ENCODE measurements around the gene DISP3. TPM values are rescaled to one million over a fixed set of nuclear protein-coding genes. Genes with fewer than 3 reads are reported as not detected.

The DISP3 gene
- polyA plus RNA-seq, 1 of the 3 experiments (the other 2 are of a cell fraction) = 0.08 TPM

- no peaks in the 10 kb centered on the region; a peak in 1 of 4 replicates for H3K4me1 ChIP-seq (ENCODE audit: control insufficient read depth in 1 of 2, insufficient read depth in 2 of 2, low read depth in 1 of 2, low read length in 1 of 2)
- no peak for DNase-seq
- no peak overlapping the region for H3K9ac ChIP-seq
- no peaks in the 10 kb centered on the region for H3K36me3 ChIP-seq (replicated peaks in 1 of 2; ENCODE audit: control insufficient read depth in 1 of 2, insufficient read depth in 2 of 2, low read length in 1 of 2)
- peaks cover 14% of the 10 kb centered on the region for H3K27me3 ChIP-seq (ENCODE audit: insufficient read depth)
- no peak overlapping the region for H3K27ac ChIP-seq (ENCODE audit: low read depth in 2 of 2, low read length in 1 of 2)
- CTCF ChIA-PET = interaction anchor here (2.3 kb wide), 1 partner anchor 15 kb away, joined by 9 read pairs; no protein-coding TSS in a partner anchor
- TF ChIP-seq USF1 (IDR thresholded peaks at IDR 0.05; ENCODE audit: borderline replicate concordance, low read depth) = no peak
- TF ChIP-seq FOSL2 (IDR thresholded peaks at IDR 0.05; ENCODE audit: borderline replicate concordance, low read depth) = no peak
- TF ChIP-seq SMC3 (IDR thresholded peaks at IDR 0.05; ENCODE audit: low read depth, low read length) = no peak
- no peak for TF ChIP-seq IRF3 (IDR thresholded peaks at IDR 0.05; ENCODE audit: low read depth, low read length)
- no peak for TF ChIP-seq SIN3A (IDR thresholded peaks at IDR 0.05; ENCODE audit: borderline replicate concordance, low read depth, low read length)
- TF ChIP-seq EZH2phosphoT487 (IDR thresholded peaks at IDR 0.05; ENCODE audit: borderline replicate concordance, low read depth) = no peak
- TF ChIP-seq FOXJ3 (CRISPR knock-in tag; IDR thresholded peaks at IDR 0.05) = no peak
- TF ChIP-seq ELF1 (IDR thresholded peaks at IDR 0.05) = no peak
- no peak for TF ChIP-seq EP300 (IDR thresholded peaks at IDR 0.05; ENCODE audit: borderline replicate concordance in 1 of 2, low read depth in 1 of 2, low read length in 1 of 2)
- no peak for TF ChIP-seq MEF2A (IDR thresholded peaks at IDR 0.05; ENCODE audit: borderline replicate concordance, low read depth)
- 25% methylated on average over 1 of the region's 1 CpG for whole genome bisulfite sequencing (ENCODE audit: low lambda C conversion rate)
- H3F3A ChIP-seq (replicated peaks; ENCODE audit: insufficient read depth) = no peaks in the 10 kb centered on the region
- no peak overlapping the region for H3K4me3 ChIP-seq (ENCODE audit: low read depth in 2 of 2, low read length in 1 of 2)
- no peaks in the 10 kb centered on the region for H3K79me2 ChIP-seq (ENCODE audit: insufficient read depth)
- H4K20me1 ChIP-seq (ENCODE audit: insufficient read depth) = no peaks in the 10 kb centered on the region
- no peak overlapping the region for H2AFZ ChIP-seq (ENCODE audit: low read depth)
- H3K4me2 ChIP-seq = no peak overlapping the region
- no peaks in the 10 kb centered on the region for H3K9me2 ChIP-seq
- no peaks in the 10 kb centered on the region for H3K9me3 ChIP-seq
- POLR2A ChIA-PET = no interaction called here
These were observed 35.9 kb upstream of the DISP3 start for GRCh38 chr1:11443043-11443442.

- no peak overlapping the region for H3K9ac ChIP-seq
- TF ChIP-seq RXRA (IDR thresholded peaks at IDR 0.05; ENCODE audit: borderline replicate concordance, low read depth) = no peak
- no peak for TF ChIP-seq EP300 (IDR thresholded peaks at IDR 0.05; ENCODE audit: borderline replicate concordance in 1 of 2, low read depth in 1 of 2, low read length in 1 of 2)
- no peak for TF ChIP-seq SIN3A (IDR thresholded peaks at IDR 0.05; ENCODE audit: borderline replicate concordance, low read depth, low read length)
- no peak for TF ChIP-seq RAD21 (IDR thresholded peaks at IDR 0.05; ENCODE audit: low read length)
- TF ChIP-seq USF1 (IDR thresholded peaks at IDR 0.05; ENCODE audit: borderline replicate concordance, low read depth) = no peak
- no peak for TF ChIP-seq GATA2 (CRISPR knock-in tag; IDR thresholded peaks at IDR 0.05)
- 36% methylated on average over 7 of the region's 8 CpGs for WGBS (ENCODE audit: low lambda C conversion rate)
- H3K27ac ChIP-seq (ENCODE audit: low read depth in 2 of 2, low read length in 1 of 2) = no peak overlapping the region
- no peaks in the 10 kb centered on the region for H3K9me3 ChIP-seq
- no peaks in the 10 kb centered on the region for H3K9me2 ChIP-seq
- no peak overlapping the region for H2AFZ ChIP-seq (ENCODE audit: low read depth)
- H3K27me3 ChIP-seq (ENCODE audit: insufficient read depth) = peaks cover 7% of the 10 kb centered on the region
- no peaks in the 10 kb centered on the region for H3K4me1 ChIP-seq (ENCODE audit: control insufficient read depth in 1 of 2, insufficient read depth in 2 of 2, low read depth in 1 of 2, low read length in 1 of 2)
- no peak overlapping the region for H3K4me3 ChIP-seq (ENCODE audit: low read depth in 2 of 2, low read length in 1 of 2)
- H3K79me2 ChIP-seq (ENCODE audit: insufficient read depth) = no peaks in the 10 kb centered on the region
- no peaks in the 10 kb centered on the region for H3K36me3 ChIP-seq (replicated peaks in 1 of 2; ENCODE audit: control insufficient read depth in 1 of 2, insufficient read depth in 2 of 2, low read length in 1 of 2)
- H3K4me2 ChIP-seq = no peak overlapping the region
- H4K20me1 ChIP-seq (ENCODE audit: insufficient read depth) = no peaks in the 10 kb centered on the region
- POLR2A ChIA-PET = no interaction called here
- CTCF ChIA-PET = interaction anchor here (2.3 kb wide), 1 partner anchor 14 kb away, joined by 9 read pairs; no protein-coding TSS in a partner anchor
- no peak for DNase-seq
- no peaks in the 10 kb centered on the region for H3F3A ChIP-seq (replicated peaks; ENCODE audit: insufficient read depth)
These were observed 34.8 kb upstream of the DISP3 start for GRCh38 chr1:11443961-11444658.
